ENCODE measurements around the gene TIFAB.

DNA sequence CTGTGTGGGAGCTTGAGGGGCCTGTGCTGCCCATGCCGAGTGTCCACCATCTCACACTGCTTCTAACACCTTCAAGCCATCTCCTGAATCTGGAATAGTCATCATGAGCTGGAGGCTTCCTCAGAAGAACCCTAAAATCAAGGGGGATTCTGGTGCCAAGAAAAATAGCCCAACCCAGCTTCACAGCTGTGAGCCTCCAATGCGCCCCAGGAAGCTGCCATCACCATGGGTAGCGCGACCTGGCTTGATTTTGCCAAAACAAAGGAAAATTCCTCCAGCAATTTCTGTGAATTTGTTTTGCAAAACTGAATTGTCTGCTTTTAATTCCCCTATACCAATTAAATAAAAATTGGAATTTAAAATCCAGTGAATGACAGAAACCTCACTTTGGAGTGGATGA lies 6.2 kb upstream of the TIFAB start:
- TF ChIP-seq, protein P1, sequence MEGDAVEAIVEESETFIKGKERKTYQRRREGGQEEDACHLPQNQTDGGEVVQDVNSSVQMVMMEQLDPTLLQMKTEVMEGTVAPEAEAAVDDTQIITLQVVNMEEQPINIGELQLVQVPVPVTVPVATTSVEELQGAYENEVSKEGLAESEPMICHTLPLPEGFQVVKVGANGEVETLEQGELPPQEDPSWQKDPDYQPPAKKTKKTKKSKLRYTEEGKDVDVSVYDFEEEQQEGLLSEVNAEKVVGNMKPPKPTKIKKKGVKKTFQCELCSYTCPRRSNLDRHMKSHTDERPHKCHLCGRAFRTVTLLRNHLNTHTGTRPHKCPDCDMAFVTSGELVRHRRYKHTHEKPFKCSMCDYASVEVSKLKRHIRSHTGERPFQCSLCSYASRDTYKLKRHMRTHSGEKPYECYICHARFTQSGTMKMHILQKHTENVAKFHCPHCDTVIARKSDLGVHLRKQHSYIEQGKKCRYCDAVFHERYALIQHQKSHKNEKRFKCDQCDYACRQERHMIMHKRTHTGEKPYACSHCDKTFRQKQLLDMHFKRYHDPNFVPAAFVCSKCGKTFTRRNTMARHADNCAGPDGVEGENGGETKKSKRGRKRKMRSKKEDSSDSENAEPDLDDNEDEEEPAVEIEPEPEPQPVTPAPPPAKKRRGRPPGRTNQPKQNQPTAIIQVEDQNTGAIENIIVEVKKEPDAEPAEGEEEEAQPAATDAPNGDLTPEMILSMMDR (IDR thresholded peaks at IDR 0.05): no peak
- TF ChIP-seq POLR2A (IDR thresholded peaks at IDR 0.05) (no peak), EP300 (IDR thresholded peaks at IDR 0.05) (no peak)
